ENCODE data around the gene MYO5C. TPM values are rescaled to one million over a fixed set of nuclear protein-coding genes. Genes with fewer than 3 reads are reported as not detected.
A peak's percentile ranks its signal among the peaks of the same experiment; 100 is the strongest.

Gene MYO5C
- total and polyA plus RNA-seq, 2 of the 4 experiments (the other 2 are of a cell fraction), result under 0.01 to 0.03 TPM

DNA sequence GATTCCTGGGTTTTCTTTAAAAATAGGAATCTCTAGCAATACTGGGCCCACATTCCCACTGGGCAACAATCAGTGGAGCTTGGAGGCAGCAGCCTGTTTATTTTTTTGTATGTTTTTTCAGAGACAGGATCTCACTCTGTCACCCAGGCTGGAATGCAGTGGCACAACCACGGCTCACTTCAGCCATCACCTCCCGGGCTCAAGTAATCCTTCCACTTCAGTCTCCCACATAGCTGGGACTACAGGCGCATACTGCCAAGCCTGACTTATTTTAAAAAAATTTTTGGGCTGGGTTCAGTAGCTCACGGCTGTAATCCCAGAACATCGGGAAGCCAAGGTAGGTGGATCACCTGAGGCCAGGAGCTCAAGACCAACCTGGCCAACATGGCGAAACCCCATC lies 75.4 kb downstream of the MYO5C start:
- no peak overlapping the region for H2BK120ac ChIP-seq (ENCODE audit: low read depth, low read length)
- no peak overlapping the region for H3K9ac ChIP-seq (ENCODE audit: low read depth, low read length)
- no peak overlapping the region for H3K4me3 ChIP-seq (ENCODE audit: insufficient read depth, low read depth, low read length)
- H3K9me1 ChIP-seq (ENCODE audit: insufficient read depth, low read length), result no peaks in the 10 kb centered on the region
- no peak overlapping the region for H3K4ac ChIP-seq (ENCODE audit: low read depth, low read length)
- in situ Hi-C loops (cut with MboI; ENCODE audit: low sequenced_read_pairs) (no loop called here), dilution Hi-C loops (cut with HindIII; ENCODE audit: low sequenced_read_pairs, unreplicated experiment) (no loop called here), intact Hi-C loops (cut with micrococcal nuclease) (loop anchor here (10.0 kb wide), 1 partner anchor 435 kb away; no protein-coding TSS in a partner anchor)
- H3K27ac ChIP-seq (ENCODE audit: insufficient read depth, low read length), result no peak overlapping the region
- no peak overlapping the region for H4K5ac ChIP-seq (ENCODE audit: low read depth, low read length)
- POLR2A ChIA-PET (ENCODE audit: unreplicated experiment), result no interaction called here
- H3K4me2 ChIP-seq (ENCODE audit: low read depth, low read length), result no peak overlapping the region
- H3K79me1 ChIP-seq (ENCODE audit: low read depth in 1 of 2, low read length in 2 of 2), result no peaks in the 10 kb centered on the region
- no peak overlapping the region for H3K14ac ChIP-seq (replicated peaks; ENCODE audit: low read depth, low read length)
- H3K9me3 ChIP-seq (ENCODE audit: control insufficient read depth, insufficient read depth, low read length), result no peaks in the 10 kb centered on the region
- WGBS, 2 experiments (ENCODE audit: extremely low coverage in 2 of 2, insufficient read length in 1 of 2), result no CpG with 5 or more reads among the region's 6 CpGs
- ATAC-seq (ENCODE audit: low read depth), result peak; percentile 51
- no peak overlapping the region for H4K8ac ChIP-seq (ENCODE audit: low read depth in 2 of 2, low read length in 2 of 2)
- no peak overlapping the region for H3K23ac ChIP-seq (ENCODE audit: low read depth, low read length)
- BruUV-seq (replicated peaks), result no TSS peak
- CTCF ChIA-PET, result no interaction called here
- peaks cover 27% of the 10 kb centered on the region for H3K27me3 ChIP-seq (ENCODE audit: control insufficient read depth, insufficient read depth, low read length)
- no peak overlapping the region for H4K91ac ChIP-seq (ENCODE audit: insufficient read depth, low read depth, low read length)
- H2AK5ac ChIP-seq (ENCODE audit: low read depth, low read length), result no peak overlapping the region
- H3K18ac ChIP-seq (ENCODE audit: low read depth, low read length), result no peak overlapping the region
- H3K4me1 ChIP-seq (ENCODE audit: control insufficient read depth, insufficient read depth, low read length), result peaks cover 1% of the 10 kb centered on the region; the same call in 1 of the 2 replicates
- H3K56ac ChIP-seq (ENCODE audit: extremely low read depth, insufficient read depth, low read length), result no peak overlapping the region
- H3K36me3 ChIP-seq (ENCODE audit: control insufficient read depth, insufficient read depth, low read length), result no peaks in the 10 kb centered on the region
- no peak overlapping the region for H2AFZ ChIP-seq (replicated peaks; ENCODE audit: low read length, poor library complexity)
- no peak overlapping the region for H2BK5ac ChIP-seq (ENCODE audit: low read depth, low read length, poor library complexity, severe bottlenecking)
- TF ChIP-seq, protein P1, sequence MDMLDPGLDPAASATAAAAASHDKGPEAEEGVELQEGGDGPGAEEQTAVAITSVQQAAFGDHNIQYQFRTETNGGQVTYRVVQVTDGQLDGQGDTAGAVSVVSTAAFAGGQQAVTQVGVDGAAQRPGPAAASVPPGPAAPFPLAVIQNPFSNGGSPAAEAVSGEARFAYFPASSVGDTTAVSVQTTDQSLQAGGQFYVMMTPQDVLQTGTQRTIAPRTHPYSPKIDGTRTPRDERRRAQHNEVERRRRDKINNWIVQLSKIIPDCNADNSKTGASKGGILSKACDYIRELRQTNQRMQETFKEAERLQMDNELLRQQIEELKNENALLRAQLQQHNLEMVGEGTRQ (IDR thresholded peaks at IDR 0.05; ENCODE audit: low read depth, low read length), result no peak
- no peak for TF ChIP-seq MAFK (IDR thresholded peaks at IDR 0.05; ENCODE audit: low read depth, low read length)
- TF ChIP-seq FOS (IDR thresholded peaks at IDR 0.05; ENCODE audit: low read depth, low read length), result no peak
- no peak for TF ChIP-seq RFX5 (IDR thresholded peaks at IDR 0.05; ENCODE audit: low read depth, low read length)
- TF ChIP-seq, protein P2, sequence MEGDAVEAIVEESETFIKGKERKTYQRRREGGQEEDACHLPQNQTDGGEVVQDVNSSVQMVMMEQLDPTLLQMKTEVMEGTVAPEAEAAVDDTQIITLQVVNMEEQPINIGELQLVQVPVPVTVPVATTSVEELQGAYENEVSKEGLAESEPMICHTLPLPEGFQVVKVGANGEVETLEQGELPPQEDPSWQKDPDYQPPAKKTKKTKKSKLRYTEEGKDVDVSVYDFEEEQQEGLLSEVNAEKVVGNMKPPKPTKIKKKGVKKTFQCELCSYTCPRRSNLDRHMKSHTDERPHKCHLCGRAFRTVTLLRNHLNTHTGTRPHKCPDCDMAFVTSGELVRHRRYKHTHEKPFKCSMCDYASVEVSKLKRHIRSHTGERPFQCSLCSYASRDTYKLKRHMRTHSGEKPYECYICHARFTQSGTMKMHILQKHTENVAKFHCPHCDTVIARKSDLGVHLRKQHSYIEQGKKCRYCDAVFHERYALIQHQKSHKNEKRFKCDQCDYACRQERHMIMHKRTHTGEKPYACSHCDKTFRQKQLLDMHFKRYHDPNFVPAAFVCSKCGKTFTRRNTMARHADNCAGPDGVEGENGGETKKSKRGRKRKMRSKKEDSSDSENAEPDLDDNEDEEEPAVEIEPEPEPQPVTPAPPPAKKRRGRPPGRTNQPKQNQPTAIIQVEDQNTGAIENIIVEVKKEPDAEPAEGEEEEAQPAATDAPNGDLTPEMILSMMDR (conservative IDR thresholded peaks at IDR 0.05; ENCODE audit: low read depth, low read length), result no peak
- no peak for TF ChIP-seq MXI1 (IDR thresholded peaks at IDR 0.05; ENCODE audit: borderline replicate concordance, low read depth, low read length)
- no peak for TF ChIP-seq CEBPB (IDR thresholded peaks at IDR 0.05; ENCODE audit: low read depth, low read length)
- TF ChIP-seq CHD1 (IDR thresholded peaks at IDR 0.05; ENCODE audit: low read depth, low read length), result no peak
- no peak for TF ChIP-seq RAD21 (IDR thresholded peaks at IDR 0.05; ENCODE audit: low read length)
- TF ChIP-seq, protein P3, sequence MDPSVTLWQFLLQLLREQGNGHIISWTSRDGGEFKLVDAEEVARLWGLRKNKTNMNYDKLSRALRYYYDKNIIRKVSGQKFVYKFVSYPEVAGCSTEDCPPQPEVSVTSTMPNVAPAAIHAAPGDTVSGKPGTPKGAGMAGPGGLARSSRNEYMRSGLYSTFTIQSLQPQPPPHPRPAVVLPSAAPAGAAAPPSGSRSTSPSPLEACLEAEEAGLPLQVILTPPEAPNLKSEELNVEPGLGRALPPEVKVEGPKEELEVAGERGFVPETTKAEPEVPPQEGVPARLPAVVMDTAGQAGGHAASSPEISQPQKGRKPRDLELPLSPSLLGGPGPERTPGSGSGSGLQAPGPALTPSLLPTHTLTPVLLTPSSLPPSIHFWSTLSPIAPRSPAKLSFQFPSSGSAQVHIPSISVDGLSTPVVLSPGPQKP (IDR thresholded peaks at IDR 0.05; ENCODE audit: borderline replicate concordance, low read depth, low read length), result no peak
- TF ChIP-seq POLR2A (IDR thresholded peaks at IDR 0.05; ENCODE audit: low read depth, low read length), result no peak
- no peak for TF ChIP-seq NFE2L2 (IDR thresholded peaks at IDR 0.05; ENCODE audit: low read depth, low read length)
- TF ChIP-seq SMC3 (IDR thresholded peaks at IDR 0.05; ENCODE audit: low read depth, low read length), result no peak
- TF ChIP-seq RCOR1 (IDR thresholded peaks at IDR 0.05; ENCODE audit: insufficient replicate concordance, low read length), result no peak
- no peak for TF ChIP-seq MAZ (IDR thresholded peaks at IDR 0.05; ENCODE audit: borderline replicate concordance, low read depth, low read length)
- no peak overlapping the region for H2BK15ac ChIP-seq (ENCODE audit: low read depth, low read length)
- no peak overlapping the region for H2AK9ac ChIP-seq (replicated peaks; ENCODE audit: low read depth, low read length, poor library complexity)
- H2BK20ac ChIP-seq (ENCODE audit: low read depth, low read length), result no peak overlapping the region
- no peaks in the 10 kb centered on the region for H4K20me1 ChIP-seq (ENCODE audit: insufficient read depth, low read length)
- DNase-seq, result no peak
